C4-2B (cell line): Measurements from ENCODE around the gene IQSEC1.

Experiments used
- H3K27ac ChIP-seq: fragments of 450-650 bp; 2 replicates; pipeline ENCODE4 v1.5.1; 2017
- ZFX ChIP-seq: fragments of 450-650 bp; IDR thresholded peaks from 2 replicates; pipeline ENCODE4 v1.6.1; 2017
- TF ChIP-seq, protein P1 (sequence below): fragments of 450-650 bp; conservative IDR thresholded peaks from 2 replicates; pipeline ENCODE4 v1.5.1; 2017; ENCODE audit warnings: mild to moderate bottlenecking

Gene IQSEC1

GRCh38 chr3:13022348-13023234 is 50.6 kb downstream of the IQSEC1 start:
- H3K27ac ChIP-seq = no peak overlapping the region
- TF ChIP-seq ZFX = no peak
- TF ChIP-seq, protein P1, sequence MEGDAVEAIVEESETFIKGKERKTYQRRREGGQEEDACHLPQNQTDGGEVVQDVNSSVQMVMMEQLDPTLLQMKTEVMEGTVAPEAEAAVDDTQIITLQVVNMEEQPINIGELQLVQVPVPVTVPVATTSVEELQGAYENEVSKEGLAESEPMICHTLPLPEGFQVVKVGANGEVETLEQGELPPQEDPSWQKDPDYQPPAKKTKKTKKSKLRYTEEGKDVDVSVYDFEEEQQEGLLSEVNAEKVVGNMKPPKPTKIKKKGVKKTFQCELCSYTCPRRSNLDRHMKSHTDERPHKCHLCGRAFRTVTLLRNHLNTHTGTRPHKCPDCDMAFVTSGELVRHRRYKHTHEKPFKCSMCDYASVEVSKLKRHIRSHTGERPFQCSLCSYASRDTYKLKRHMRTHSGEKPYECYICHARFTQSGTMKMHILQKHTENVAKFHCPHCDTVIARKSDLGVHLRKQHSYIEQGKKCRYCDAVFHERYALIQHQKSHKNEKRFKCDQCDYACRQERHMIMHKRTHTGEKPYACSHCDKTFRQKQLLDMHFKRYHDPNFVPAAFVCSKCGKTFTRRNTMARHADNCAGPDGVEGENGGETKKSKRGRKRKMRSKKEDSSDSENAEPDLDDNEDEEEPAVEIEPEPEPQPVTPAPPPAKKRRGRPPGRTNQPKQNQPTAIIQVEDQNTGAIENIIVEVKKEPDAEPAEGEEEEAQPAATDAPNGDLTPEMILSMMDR = no peak

GRCh38 chr3:13021141-13022114 is 51.8 kb downstream of the IQSEC1 start:
- no peak overlapping the region for H3K27ac ChIP-seq
- TF ChIP-seq, protein P1 = no peak
- TF ChIP-seq ZFX = no peak

- no peak for TF ChIP-seq ZFX
- TF ChIP-seq, protein P1 = no peak
- H3K27ac ChIP-seq = no peak overlapping the region
Observed at GRCh38 chr3:13020159-13020750, 53.0 kb downstream of the IQSEC1 start.

GRCh38 chr3:13019243-13020095 is 53.8 kb downstream of the IQSEC1 start:
- no peak overlapping the region for H3K27ac ChIP-seq
- TF ChIP-seq ZFX = no peak
- TF ChIP-seq, protein P1 = no peak

- TF ChIP-seq ZFX = no peak
- TF ChIP-seq, protein P1 = no peak
- H3K27ac ChIP-seq = no peak overlapping the region
Observed at GRCh38 chr3:13018561-13019242, 54.5 kb downstream of the IQSEC1 start.

DNA sequence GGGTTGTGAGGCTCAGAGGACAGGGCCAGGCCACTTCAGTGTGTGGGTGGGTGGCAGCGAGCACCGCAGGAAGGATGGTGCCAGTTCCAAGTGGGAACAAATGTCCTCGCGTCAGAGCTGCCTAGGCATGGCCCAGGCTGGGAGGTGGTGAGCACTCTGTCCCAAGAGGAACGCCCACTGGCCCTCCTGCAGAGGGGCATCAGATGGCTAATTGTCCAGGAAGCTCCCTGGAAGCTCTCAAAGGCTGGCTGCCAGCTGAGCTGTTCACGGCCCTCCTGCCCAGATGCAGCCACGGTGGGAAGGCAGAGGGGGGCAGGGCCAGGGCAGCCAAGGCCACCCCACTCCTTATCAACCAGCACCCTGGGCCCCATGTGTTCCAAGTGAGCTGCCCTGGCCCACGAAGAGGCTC is 55.2 kb downstream of the IQSEC1 start:
- TF ChIP-seq, protein P1 = no peak
- TF ChIP-seq ZFX = no peak
- H3K27ac ChIP-seq = no peak overlapping the region
